ENCODE measurements around the gene ZNF526. TPM values are rescaled to one million over a fixed set of nuclear protein-coding genes. Genes with fewer than 3 reads are reported as not detected.

The ZNF526 gene
- total RNA-seq, 1 experiment from 2014 or later, result 19.4 TPM

DNA sequence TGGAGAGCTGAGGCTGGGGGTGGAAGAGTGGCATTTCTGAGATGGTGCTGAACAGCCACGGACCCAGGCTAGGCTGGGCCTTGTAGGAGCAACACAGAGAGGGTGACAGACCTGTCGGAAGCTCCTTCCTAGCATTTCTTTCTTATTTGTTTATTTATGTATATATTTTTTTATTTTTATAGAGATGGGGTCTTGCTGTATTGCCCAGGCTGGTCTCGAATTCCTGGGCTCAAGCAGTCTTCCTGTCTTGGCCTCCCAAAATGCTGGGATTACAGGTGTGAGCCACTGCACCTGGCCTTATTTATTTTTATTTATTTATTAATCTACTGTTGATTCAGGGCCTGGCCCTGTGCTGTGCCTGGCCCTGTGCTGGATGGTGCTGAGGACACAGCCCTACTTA, 55.4 kb downstream of the ZNF526 start:
- BruUV-seq (replicated peaks), result no TSS peak
- Mint-ChIP-seq H3K4me3 (ENCODE audit: unreplicated experiment) (no peak overlapping the region), H3K27ac (ENCODE audit: unreplicated experiment) (no peak overlapping the region), H3K36me3 (ENCODE audit: insufficient read depth, unreplicated experiment) (peaks cover 15% of the 10 kb centered on the region), H3K27me3 (ENCODE audit: insufficient read depth, unreplicated experiment) (no peaks in the 10 kb centered on the region), H3K4me1 (ENCODE audit: low read depth, unreplicated experiment) (peaks cover 16% of the 10 kb centered on the region), H3K9me3 (ENCODE audit: unreplicated experiment) (no peaks in the 10 kb centered on the region)
- no peaks in the 10 kb centered on the region for H3K9me3 ChIP-seq
- H3K4me1 ChIP-seq, result peaks cover 9% of the 10 kb centered on the region; the same call in 1 of the 2 replicates
- POLR2A ChIA-PET, result no interaction called here
- DNase-seq, result no peak
- CTCF ChIA-PET, result no interaction called here
- no peak overlapping the region for H3K4me3 ChIP-seq (ENCODE audit: low read depth, low read length)
- intact Hi-C loops (cut with micrococcal nuclease; ENCODE audit: unreplicated experiment), result no loop called here
- H3K27me3 ChIP-seq (replicated peaks; ENCODE audit: control insufficient read depth, insufficient read depth, low read length), result no peaks in the 10 kb centered on the region
- TF ChIP-seq, protein P1, sequence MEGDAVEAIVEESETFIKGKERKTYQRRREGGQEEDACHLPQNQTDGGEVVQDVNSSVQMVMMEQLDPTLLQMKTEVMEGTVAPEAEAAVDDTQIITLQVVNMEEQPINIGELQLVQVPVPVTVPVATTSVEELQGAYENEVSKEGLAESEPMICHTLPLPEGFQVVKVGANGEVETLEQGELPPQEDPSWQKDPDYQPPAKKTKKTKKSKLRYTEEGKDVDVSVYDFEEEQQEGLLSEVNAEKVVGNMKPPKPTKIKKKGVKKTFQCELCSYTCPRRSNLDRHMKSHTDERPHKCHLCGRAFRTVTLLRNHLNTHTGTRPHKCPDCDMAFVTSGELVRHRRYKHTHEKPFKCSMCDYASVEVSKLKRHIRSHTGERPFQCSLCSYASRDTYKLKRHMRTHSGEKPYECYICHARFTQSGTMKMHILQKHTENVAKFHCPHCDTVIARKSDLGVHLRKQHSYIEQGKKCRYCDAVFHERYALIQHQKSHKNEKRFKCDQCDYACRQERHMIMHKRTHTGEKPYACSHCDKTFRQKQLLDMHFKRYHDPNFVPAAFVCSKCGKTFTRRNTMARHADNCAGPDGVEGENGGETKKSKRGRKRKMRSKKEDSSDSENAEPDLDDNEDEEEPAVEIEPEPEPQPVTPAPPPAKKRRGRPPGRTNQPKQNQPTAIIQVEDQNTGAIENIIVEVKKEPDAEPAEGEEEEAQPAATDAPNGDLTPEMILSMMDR (IDR thresholded peaks at IDR 0.05; ENCODE audit: insufficient read depth in 1 of 2, low read depth in 1 of 2, low read length in 1 of 2, severe bottlenecking in 1 of 2, unreplicated experiment in 1 of 2), result no peak
- H3K36me3 ChIP-seq (ENCODE audit: control insufficient read depth, insufficient read depth, low read length), result no peaks in the 10 kb centered on the region

DNA sequence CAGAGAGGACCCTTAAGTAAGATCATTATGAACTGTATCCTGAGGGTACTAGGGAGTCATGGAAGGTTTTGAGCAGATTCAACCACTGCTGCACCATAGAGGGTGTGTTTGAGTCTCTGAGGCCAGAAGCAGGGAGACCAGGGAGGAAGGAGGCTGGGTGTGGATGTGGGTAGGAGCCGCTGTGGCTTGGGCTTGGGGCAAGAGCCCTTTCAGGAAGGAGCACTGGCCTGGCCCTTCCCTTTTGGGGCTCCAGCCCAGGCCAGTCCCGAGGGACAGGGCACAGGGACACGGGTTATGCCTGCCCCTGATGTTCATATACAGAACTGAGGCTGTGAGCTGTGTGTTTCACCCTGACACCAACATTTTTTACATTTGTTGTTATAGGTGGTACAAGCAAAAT, 56.2 kb downstream of the ZNF526 start:
- no TSS peak for BruUV-seq (replicated peaks)
- peaks cover 16% of the 10 kb centered on the region for H3K4me1 Mint-ChIP-seq (ENCODE audit: low read depth, unreplicated experiment)
- H3K9me3 Mint-ChIP-seq (ENCODE audit: unreplicated experiment), result no peaks in the 10 kb centered on the region
- ChIA-PET POLR2A (no interaction called here), CTCF (no interaction called here)
- no peaks in the 10 kb centered on the region for H3K27me3 ChIP-seq (replicated peaks; ENCODE audit: control insufficient read depth, insufficient read depth, low read length)
- H3K36me3 Mint-ChIP-seq (ENCODE audit: insufficient read depth, unreplicated experiment), result peaks cover 15% of the 10 kb centered on the region
- H3K4me1 ChIP-seq, result peaks cover 10% of the 10 kb centered on the region
- H3K4me3 ChIP-seq (ENCODE audit: low read depth, low read length), result no peak overlapping the region
- H3K27me3 Mint-ChIP-seq (ENCODE audit: insufficient read depth, unreplicated experiment), result no peaks in the 10 kb centered on the region
- no peak overlapping the region for H3K4me3 Mint-ChIP-seq (ENCODE audit: unreplicated experiment)
- H3K36me3 ChIP-seq (ENCODE audit: control insufficient read depth, insufficient read depth, low read length), result no peaks in the 10 kb centered on the region
- intact Hi-C loops (cut with micrococcal nuclease; ENCODE audit: unreplicated experiment), result no loop called here
- DNase-seq, result no peak
- TF ChIP-seq, protein P1 (IDR thresholded peaks at IDR 0.05; ENCODE audit: insufficient read depth in 1 of 2, low read depth in 1 of 2, low read length in 1 of 2, severe bottlenecking in 1 of 2, unreplicated experiment in 1 of 2), result no peak
- H3K9me3 ChIP-seq, result no peaks in the 10 kb centered on the region
- no peak overlapping the region for H3K27ac Mint-ChIP-seq (ENCODE audit: unreplicated experiment)

DNA sequence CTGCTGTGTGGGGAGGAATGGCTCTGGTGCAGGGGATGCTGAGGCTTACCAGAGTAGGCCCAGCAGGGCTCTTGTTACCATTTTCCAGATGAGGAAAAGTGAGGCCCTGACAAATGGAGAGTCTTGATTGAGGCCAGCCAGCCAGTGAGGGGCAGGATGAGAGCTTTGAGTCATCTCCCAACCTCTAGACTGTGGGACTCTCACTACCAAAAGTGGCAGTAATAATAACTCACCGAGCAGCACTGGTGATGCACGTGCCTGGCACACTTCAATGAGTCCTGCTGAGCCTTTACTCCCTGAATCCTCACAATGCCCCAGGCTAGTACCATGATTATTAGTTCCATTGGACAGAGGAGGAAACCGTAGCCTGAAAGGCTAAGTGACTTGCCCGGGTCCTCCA, 56.7 kb downstream of the ZNF526 start:
- intact Hi-C loops (cut with micrococcal nuclease; ENCODE audit: unreplicated experiment), result no loop called here
- H3K4me3 Mint-ChIP-seq (ENCODE audit: unreplicated experiment), result no peak overlapping the region
- no peaks in the 10 kb centered on the region for H3K27me3 ChIP-seq (replicated peaks; ENCODE audit: control insufficient read depth, insufficient read depth, low read length)
- TF ChIP-seq, protein P1 (IDR thresholded peaks at IDR 0.05; ENCODE audit: insufficient read depth in 1 of 2, low read depth in 1 of 2, low read length in 1 of 2, severe bottlenecking in 1 of 2, unreplicated experiment in 1 of 2), result no peak
- BruUV-seq (replicated peaks), result no TSS peak
- no peak overlapping the region for H3K4me3 ChIP-seq (ENCODE audit: low read depth, low read length)
- H3K9me3 Mint-ChIP-seq (ENCODE audit: unreplicated experiment), result no peaks in the 10 kb centered on the region
- peaks cover 21% of the 10 kb centered on the region for H3K4me1 Mint-ChIP-seq (ENCODE audit: low read depth, unreplicated experiment)
- H3K36me3 Mint-ChIP-seq (ENCODE audit: insufficient read depth, unreplicated experiment), result peaks cover 19% of the 10 kb centered on the region
- ChIA-PET POLR2A (no interaction called here), CTCF (no interaction called here)
- no peaks in the 10 kb centered on the region for H3K9me3 ChIP-seq
- no peaks in the 10 kb centered on the region for H3K27me3 Mint-ChIP-seq (ENCODE audit: insufficient read depth, unreplicated experiment)
- peaks cover 15% of the 10 kb centered on the region for H3K4me1 ChIP-seq
- H3K36me3 ChIP-seq (ENCODE audit: control insufficient read depth, insufficient read depth, low read length), result no peaks in the 10 kb centered on the region
- H3K27ac Mint-ChIP-seq (ENCODE audit: unreplicated experiment), result no peak overlapping the region
- no peak for DNase-seq

Other genes with a start within 250 kb of the ZNF526 start
- 0.54 and 0.84 TPM in 2 replicates for gene ATP1A3, start 226.1 kb upstream of the ZNF526 start, total RNA-seq (2022)
- 0.30 and 0.48 TPM in 2 replicates for gene GRIK5, start 150.1 kb upstream of the ZNF526 start, total RNA-seq (2022)
- gene ZNF574, start 144.1 kb upstream of the ZNF526 start, total RNA-seq (2022), result 22.4 and 22.7 TPM in 2 replicates
- gene POU2F2, start 87.9 kb upstream of the ZNF526 start, total RNA-seq (2022), result 0.95 and 1.5 TPM in 2 replicates
- gene DEDD2, start 2.6 kb upstream of the ZNF526 start, total RNA-seq (2022), result 31.2 and 31.4 TPM in 2 replicates
- 59.6 and 60.2 TPM in 2 replicates for gene GSK3A, start 22.3 kb downstream of the ZNF526 start, total RNA-seq (2022)
- gene ERF, start 34.8 kb downstream of the ZNF526 start, total RNA-seq (2022), result 134 and 149 TPM in 2 replicates
- 44.8 and 47.8 TPM in 2 replicates for gene CIC, start 48.9 kb downstream of the ZNF526 start, total RNA-seq (2022)
- gene PRR19, start 81.8 kb downstream of the ZNF526 start, total RNA-seq (2022), result 2.8 and 2.9 TPM in 2 replicates
- gene PAFAH1B3, start 82.3 kb downstream of the ZNF526 start, total RNA-seq (2022), result 94.0 and 103 TPM in 2 replicates
- 2.2 and 2.5 TPM in 2 replicates for gene TMEM145, start 93.0 kb downstream of the ZNF526 start, total RNA-seq (2022)
- 17.9 and 19.3 TPM in 2 replicates for gene MEGF8, start 105.3 kb downstream of the ZNF526 start, total RNA-seq (2022)
- 4.1 and 5.3 TPM in 2 replicates for gene CNFN, start 170.0 kb downstream of the ZNF526 start, total RNA-seq (2022)
- gene LIPE, start 207.1 kb downstream of the ZNF526 start, total RNA-seq (2022), result 20.0 and 21.7 TPM in 2 replicates
- 1.1 and 1.3 TPM in 2 replicates for gene CXCL17, start 222.6 kb downstream of the ZNF526 start, total RNA-seq (2022)